Measurements from ENCODE around the gene KRT2. TPM values are rescaled to one million over a fixed set of nuclear protein-coding genes. Genes with fewer than 3 reads are reported as not detected.

KRT2 gene
- total and polyA plus RNA-seq, 2 of the 4 experiments (the other 2 are of a cell fraction) = not detected

DNA sequence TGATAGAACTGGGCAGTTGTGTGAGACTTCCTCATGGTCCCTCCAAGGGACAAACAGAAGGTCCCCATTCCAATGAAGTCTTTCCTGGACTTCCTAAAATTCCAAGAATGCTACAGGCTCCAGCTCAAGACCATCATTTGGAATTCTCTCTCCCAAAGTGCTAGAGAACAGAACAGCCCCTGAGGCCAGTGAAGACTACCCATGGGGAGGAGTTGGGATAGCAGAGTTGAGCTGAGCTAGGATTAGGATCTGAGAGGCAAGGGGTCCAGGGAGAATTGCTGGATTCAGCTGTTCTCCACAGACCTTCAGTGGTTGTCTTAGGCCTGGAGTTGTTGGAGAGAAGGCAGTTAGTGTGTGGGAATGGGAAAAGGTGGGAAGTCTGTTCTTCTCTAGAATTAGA is 17.4 kb upstream of the KRT2 start:
- no peak for DNase-seq
- Histone ChIP-seq H3K36me3 (ENCODE audit: control insufficient read depth, insufficient read depth, low read length) (no peaks in the 10 kb centered on the region), H2BK5ac (ENCODE audit: low read depth, low read length, poor library complexity, severe bottlenecking) (no peak overlapping the region), H2AK9ac (replicated peaks; ENCODE audit: low read depth, low read length, poor library complexity) (no peak overlapping the region), H3K27ac (ENCODE audit: insufficient read depth, low read length) (no peak overlapping the region), H3K9me1 (ENCODE audit: insufficient read depth, low read length) (no peaks in the 10 kb centered on the region), H2AFZ (replicated peaks; ENCODE audit: low read length, poor library complexity) (no peak overlapping the region), H3K9ac (ENCODE audit: low read depth, low read length) (no peak overlapping the region), H3K4me1 (ENCODE audit: control insufficient read depth, insufficient read depth, low read length) (no peaks in the 10 kb centered on the region), H3K27me3 (ENCODE audit: control insufficient read depth, insufficient read depth, low read length) (peaks cover 17% of the 10 kb centered on the region), H3K18ac (ENCODE audit: low read depth, low read length) (no peak overlapping the region), H2BK20ac (ENCODE audit: low read depth, low read length) (no peak overlapping the region), H3K4me3 (ENCODE audit: insufficient read depth, low read depth, low read length) (no peak overlapping the region), H4K20me1 (ENCODE audit: insufficient read depth, low read length) (no peaks in the 10 kb centered on the region), H3K9me3 (ENCODE audit: control insufficient read depth, insufficient read depth, low read length) (no peaks in the 10 kb centered on the region), H2AK5ac (ENCODE audit: low read depth, low read length) (no peak overlapping the region), H2BK15ac (ENCODE audit: low read depth, low read length) (no peak overlapping the region), H3K4ac (ENCODE audit: low read depth, low read length) (no peak overlapping the region), H3K23ac (ENCODE audit: low read depth, low read length) (no peak overlapping the region), H3K14ac (replicated peaks; ENCODE audit: low read depth, low read length) (no peak overlapping the region), H3K4me2 (ENCODE audit: low read depth, low read length) (no peak overlapping the region), H4K5ac (ENCODE audit: low read depth, low read length) (no peak overlapping the region), H2BK120ac (ENCODE audit: low read depth, low read length) (no peak overlapping the region), H4K91ac (ENCODE audit: insufficient read depth, low read depth, low read length) (no peak overlapping the region), H3K79me1 (ENCODE audit: low read depth in 1 of 2, low read length in 2 of 2) (no peaks in the 10 kb centered on the region), H4K8ac (ENCODE audit: low read depth in 2 of 2, low read length in 2 of 2) (no peak overlapping the region), H3K56ac (ENCODE audit: extremely low read depth, insufficient read depth, low read length) (no peak overlapping the region)
- dilution Hi-C loops (cut with HindIII; ENCODE audit: low sequenced_read_pairs, unreplicated experiment) = no loop called here
- in situ Hi-C loops (cut with MboI; ENCODE audit: low sequenced_read_pairs) = loop anchor here (5.0 kb wide), 1 partner anchor 48 kb away; no protein-coding TSS in a partner anchor
- no peak for TF ChIP-seq CEBPB (IDR thresholded peaks at IDR 0.05; ENCODE audit: low read depth, low read length)
- no peak for TF ChIP-seq POLR2A (IDR thresholded peaks at IDR 0.05; ENCODE audit: low read depth, low read length)
- TF ChIP-seq MAFK (IDR thresholded peaks at IDR 0.05; ENCODE audit: low read depth, low read length) = no peak
- TF ChIP-seq SMC3 (IDR thresholded peaks at IDR 0.05; ENCODE audit: low read depth, low read length) = no peak
- TF ChIP-seq MAZ (IDR thresholded peaks at IDR 0.05; ENCODE audit: borderline replicate concordance, low read depth, low read length) = no peak
- TF ChIP-seq CHD1 (IDR thresholded peaks at IDR 0.05; ENCODE audit: low read depth, low read length) = no peak
- no peak for TF ChIP-seq MXI1 (IDR thresholded peaks at IDR 0.05; ENCODE audit: borderline replicate concordance, low read depth, low read length)
- no peak for TF ChIP-seq BHLHE40 (IDR thresholded peaks at IDR 0.05; ENCODE audit: low read depth, low read length)
- TF ChIP-seq CTCF (conservative IDR thresholded peaks at IDR 0.05; ENCODE audit: low read depth, low read length) = no peak
- TF ChIP-seq RFX5 (IDR thresholded peaks at IDR 0.05; ENCODE audit: low read depth, low read length) = no peak
- TF ChIP-seq NFE2L2 (IDR thresholded peaks at IDR 0.05; ENCODE audit: low read depth, low read length) = no peak
- no peak for TF ChIP-seq FOS (IDR thresholded peaks at IDR 0.05; ENCODE audit: low read depth, low read length)
- TF ChIP-seq, protein P1, sequence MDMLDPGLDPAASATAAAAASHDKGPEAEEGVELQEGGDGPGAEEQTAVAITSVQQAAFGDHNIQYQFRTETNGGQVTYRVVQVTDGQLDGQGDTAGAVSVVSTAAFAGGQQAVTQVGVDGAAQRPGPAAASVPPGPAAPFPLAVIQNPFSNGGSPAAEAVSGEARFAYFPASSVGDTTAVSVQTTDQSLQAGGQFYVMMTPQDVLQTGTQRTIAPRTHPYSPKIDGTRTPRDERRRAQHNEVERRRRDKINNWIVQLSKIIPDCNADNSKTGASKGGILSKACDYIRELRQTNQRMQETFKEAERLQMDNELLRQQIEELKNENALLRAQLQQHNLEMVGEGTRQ (IDR thresholded peaks at IDR 0.05; ENCODE audit: low read depth, low read length) = no peak
- no peak for TF ChIP-seq RAD21 (IDR thresholded peaks at IDR 0.05; ENCODE audit: low read length)
- no peak for TF ChIP-seq RCOR1 (IDR thresholded peaks at IDR 0.05; ENCODE audit: insufficient replicate concordance, low read length)
- TF ChIP-seq, protein P2, sequence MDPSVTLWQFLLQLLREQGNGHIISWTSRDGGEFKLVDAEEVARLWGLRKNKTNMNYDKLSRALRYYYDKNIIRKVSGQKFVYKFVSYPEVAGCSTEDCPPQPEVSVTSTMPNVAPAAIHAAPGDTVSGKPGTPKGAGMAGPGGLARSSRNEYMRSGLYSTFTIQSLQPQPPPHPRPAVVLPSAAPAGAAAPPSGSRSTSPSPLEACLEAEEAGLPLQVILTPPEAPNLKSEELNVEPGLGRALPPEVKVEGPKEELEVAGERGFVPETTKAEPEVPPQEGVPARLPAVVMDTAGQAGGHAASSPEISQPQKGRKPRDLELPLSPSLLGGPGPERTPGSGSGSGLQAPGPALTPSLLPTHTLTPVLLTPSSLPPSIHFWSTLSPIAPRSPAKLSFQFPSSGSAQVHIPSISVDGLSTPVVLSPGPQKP (IDR thresholded peaks at IDR 0.05; ENCODE audit: borderline replicate concordance, low read depth, low read length) = no peak
- intact Hi-C loops (cut with micrococcal nuclease) = no loop called here
- POLR2A ChIA-PET (ENCODE audit: unreplicated experiment) = no interaction called here
- ATAC-seq (ENCODE audit: low read depth) = no peak
- BruUV-seq (replicated peaks) = no TSS peak
- CTCF ChIA-PET = no interaction called here

All from IMR-90 (cell line).